SK-N-SH treated with all-trans-retinoic acid at 6 μM for 48 hours (cell line): Measurements from ENCODE around the gene ITPA.

Experiments
- ATAC-seq: fragments of 200-7000 bp; cut with Tn5 transposase; 3 replicates; pipeline ENCODE4 v1.9.1; 2020; ENCODE audit warnings: mild to moderate bottlenecking, moderate library complexity
- ARNTL ChIP-seq: fragments of 450-650 bp; formaldehyde crosslinking; IDR thresholded peaks from 2 replicates; pipeline ENCODE4 v1.5.0; 2020; ENCODE audit warnings: low read depth, mild to moderate bottlenecking, moderate library complexity, borderline replicate concordance
- BACH2 ChIP-seq: fragments of 250-450 bp; sonication (Bioruptor Pico); IDR thresholded peaks from 2 replicates; pipeline ENCODE4 v1.9.0; 2021; ENCODE audit warnings: mild to moderate bottlenecking, borderline replicate concordance
- ESRRG ChIP-seq: fragments of 250-450 bp; sonication (Bioruptor Pico); IDR thresholded peaks from 2 replicates; pipeline ENCODE4 v1.6.1; 2021; ENCODE audit warnings: mild to moderate bottlenecking
- GLIS3 ChIP-seq: fragments of 250-450 bp; sonication (Bioruptor Pico); IDR thresholded peaks from 2 replicates; pipeline ENCODE4 v1.5.0; 2020; ENCODE audit warnings: mild to moderate bottlenecking, moderate library complexity
- ISL1 ChIP-seq: fragments of 250-450 bp; sonication (Bioruptor Pico); IDR thresholded peaks from 2 replicates; pipeline ENCODE4 v2.1.2; 2022; ENCODE audit warnings: mild to moderate bottlenecking, moderate library complexity
- OSR1 ChIP-seq: fragments of 250-450 bp; sonication (Bioruptor Pico); IDR thresholded peaks from 2 replicates; pipeline ENCODE4 v1.8.0; 2022; ENCODE audit warnings: moderate library complexity, mild to moderate bottlenecking, inconsistent platforms
- PPARA ChIP-seq: fragments of 250-450 bp; sonication (Bioruptor Pico); IDR thresholded peaks from 2 replicates; pipeline ENCODE4 v1.5.0; 2020; ENCODE audit warnings: mild to moderate bottlenecking, borderline replicate concordance
- RARB ChIP-seq: fragments of 250-450 bp; sonication (Bioruptor Pico); IDR thresholded peaks from 2 replicates; pipeline ENCODE4 v1.8.0; 2021; ENCODE audit warnings: mild to moderate bottlenecking, moderate library complexity
- SNAI2 ChIP-seq: fragments of 250-450 bp; sonication (Bioruptor Pico); IDR thresholded peaks from 2 replicates; pipeline ENCODE4 v1.5.0; 2020; ENCODE audit warnings: mild to moderate bottlenecking, moderate library complexity
- TCF4 ChIP-seq: fragments of 250-450 bp; sonication (Bioruptor Pico); IDR thresholded peaks from 2 replicates; pipeline ENCODE4 v1.8.0; 2021; ENCODE audit warnings: mild to moderate bottlenecking, moderate library complexity, borderline replicate concordance
- TOX ChIP-seq: fragments of 250-450 bp; sonication (Bioruptor Pico); IDR thresholded peaks from 2 replicates; pipeline ENCODE4 v1.8.0; 2021; ENCODE audit warnings: mild to moderate bottlenecking, moderate library complexity, borderline replicate concordance
- ZC3H10 ChIP-seq: fragments of 250-450 bp; sonication (Bioruptor Pico); IDR thresholded peaks from 2 replicates; pipeline ENCODE4 v1.5.1; 2021; ENCODE audit warnings: mild to moderate bottlenecking, moderate library complexity
- ZFP3 ChIP-seq: fragments of 250-450 bp; sonication (Bioruptor Pico); IDR thresholded peaks from 2 replicates; pipeline ENCODE4 v1.5.0; 2020; ENCODE audit warnings: mild to moderate bottlenecking, moderate library complexity
- ZFP30 ChIP-seq: fragments of 450-650 bp; formaldehyde crosslinking; IDR thresholded peaks from 2 replicates; pipeline ENCODE4 v1.5.0; 2022; ENCODE audit warnings: mild to moderate bottlenecking, moderate library complexity
- ZNF565 ChIP-seq: fragments of 450-650 bp; formaldehyde crosslinking; conservative IDR thresholded peaks from 2 replicates; pipeline ENCODE4 v1.5.0; 2020; ENCODE audit warnings: low read depth, mild to moderate bottlenecking, moderate library complexity
- ZNF70 ChIP-seq: fragments of 450-650 bp; formaldehyde crosslinking; IDR thresholded peaks from 2 replicates; pipeline ENCODE4 v1.5.0; 2020; ENCODE audit warnings: mild to moderate bottlenecking, moderate library complexity
- ZNF8 ChIP-seq: fragments of 450-650 bp; formaldehyde crosslinking; IDR thresholded peaks from 2 replicates; pipeline ENCODE4 v1.5.0; 2020; ENCODE audit warnings: mild to moderate bottlenecking, moderate library complexity
- TF ChIP-seq, protein P1 (sequence below): fragments of 250-450 bp; sonication (Bioruptor Pico); IDR thresholded peaks from 2 replicates; pipeline ENCODE4 v1.8.0; 2021; ENCODE audit warnings: low read depth, mild to moderate bottlenecking, moderate library complexity, borderline replicate concordance
- TF ChIP-seq, protein P2 (sequence below): fragments of 250-450 bp; sonication (Bioruptor Pico); IDR thresholded peaks from 2 replicates; pipeline ENCODE4 v1.5.0; 2020; ENCODE audit warnings: mild to moderate bottlenecking, moderate library complexity
- TF ChIP-seq, protein P3 (sequence below): fragments of 250-450 bp; sonication (Bioruptor Pico); IDR thresholded peaks from 2 replicates; pipeline ENCODE4 v1.5.1; 2021; ENCODE audit warnings: mild to moderate bottlenecking, moderate library complexity
- TF ChIP-seq, protein P4 (sequence below): fragments of 250-450 bp; sonication (Bioruptor Pico); IDR thresholded peaks from 2 replicates; pipeline ENCODE4 v1.8.0; 2020; ENCODE audit warnings: mild to moderate bottlenecking, moderate library complexity, borderline replicate concordance
- TF ChIP-seq, protein P5 (sequence below): fragments of 250-450 bp; sonication (Bioruptor Pico); IDR thresholded peaks from 2 replicates; pipeline ENCODE4 v1.5.1; 2020; ENCODE audit warnings: low read depth, mild to moderate bottlenecking, moderate library complexity

ITPA gene

DNA sequence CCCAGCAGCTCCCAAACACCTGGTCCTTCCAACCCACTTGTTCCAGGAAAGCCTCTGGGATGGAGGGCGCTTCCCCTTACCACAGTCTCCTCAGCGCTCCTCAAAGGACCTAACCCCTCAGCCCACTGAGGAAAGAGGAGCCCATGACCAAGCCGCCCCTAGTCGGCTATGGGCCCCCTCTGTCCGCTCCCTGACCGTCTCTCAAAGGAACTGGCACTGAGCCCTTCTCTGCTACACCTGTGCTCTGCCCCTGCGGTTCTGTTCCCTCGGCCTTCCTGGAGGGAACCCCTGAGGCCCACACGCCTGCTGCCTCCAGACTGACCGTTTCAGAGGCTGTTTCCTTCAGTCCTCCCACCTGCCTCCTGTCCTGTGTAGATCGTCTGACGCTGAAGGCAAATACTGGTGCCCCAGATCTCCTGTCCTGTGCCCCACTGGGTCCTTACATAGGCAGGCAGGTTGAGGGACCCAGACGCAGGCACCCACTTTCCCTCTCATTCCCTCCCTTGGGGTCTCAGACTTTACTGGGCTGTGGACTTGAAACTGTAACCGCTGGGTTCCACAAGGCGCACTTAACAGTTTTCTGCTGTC is 31.6 kb downstream of the ITPA start:
- no peak for ATAC-seq
- TF ChIP-seq ZNF70: no peak

DNA sequence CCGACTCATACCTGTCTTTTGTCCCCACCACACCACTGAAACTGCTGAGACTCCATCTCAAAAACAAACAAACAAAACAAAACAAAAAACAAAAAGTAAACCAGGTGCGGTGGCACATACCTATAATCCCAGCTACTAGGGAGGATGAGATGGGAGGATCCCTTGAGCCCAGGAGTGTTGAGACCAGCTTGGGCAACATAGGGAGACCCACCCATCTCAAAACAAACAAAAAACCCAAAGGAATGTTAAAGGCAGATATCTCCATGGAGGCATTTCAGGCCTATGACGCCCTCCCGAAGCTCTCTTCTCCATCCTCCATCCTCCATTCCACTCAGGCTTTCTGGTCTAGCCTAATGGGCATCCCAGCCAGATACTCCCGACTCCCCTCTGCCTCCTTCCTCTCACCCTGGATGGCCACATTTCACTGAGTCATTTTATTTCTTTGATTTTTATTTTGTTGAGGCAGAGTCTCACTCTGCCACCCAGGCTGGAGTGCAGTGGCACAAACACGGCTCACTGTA is 32.9 kb downstream of the ITPA start:
- TF ChIP-seq, protein P1, sequence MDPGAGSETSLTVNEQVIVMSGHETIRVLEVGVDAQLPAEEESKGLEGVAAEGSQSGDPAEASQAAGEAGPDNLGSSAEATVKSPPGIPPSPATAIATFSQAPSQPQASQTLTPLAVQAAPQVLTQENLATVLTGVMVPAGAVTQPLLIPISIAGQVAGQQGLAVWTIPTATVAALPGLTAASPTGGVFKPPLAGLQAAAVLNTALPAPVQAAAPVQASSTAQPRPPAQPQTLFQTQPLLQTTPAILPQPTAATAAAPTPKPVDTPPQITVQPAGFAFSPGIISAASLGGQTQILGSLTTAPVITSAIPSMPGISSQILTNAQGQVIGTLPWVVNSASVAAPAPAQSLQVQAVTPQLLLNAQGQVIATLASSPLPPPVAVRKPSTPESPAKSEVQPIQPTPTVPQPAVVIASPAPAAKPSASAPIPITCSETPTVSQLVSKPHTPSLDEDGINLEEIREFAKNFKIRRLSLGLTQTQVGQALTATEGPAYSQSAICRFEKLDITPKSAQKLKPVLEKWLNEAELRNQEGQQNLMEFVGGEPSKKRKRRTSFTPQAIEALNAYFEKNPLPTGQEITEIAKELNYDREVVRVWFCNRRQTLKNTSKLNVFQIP (CRISPR knock-in tag): no peak
- no peak for TF ChIP-seq ZNF70
- TF ChIP-seq ZNF8 (CRISPR knock-in tag): no peak
- TF ChIP-seq RARB: no peak
- no peak for TF ChIP-seq ARNTL (CRISPR knock-in tag)
- TF ChIP-seq ESRRG: no peak
- TF ChIP-seq, protein P2, sequence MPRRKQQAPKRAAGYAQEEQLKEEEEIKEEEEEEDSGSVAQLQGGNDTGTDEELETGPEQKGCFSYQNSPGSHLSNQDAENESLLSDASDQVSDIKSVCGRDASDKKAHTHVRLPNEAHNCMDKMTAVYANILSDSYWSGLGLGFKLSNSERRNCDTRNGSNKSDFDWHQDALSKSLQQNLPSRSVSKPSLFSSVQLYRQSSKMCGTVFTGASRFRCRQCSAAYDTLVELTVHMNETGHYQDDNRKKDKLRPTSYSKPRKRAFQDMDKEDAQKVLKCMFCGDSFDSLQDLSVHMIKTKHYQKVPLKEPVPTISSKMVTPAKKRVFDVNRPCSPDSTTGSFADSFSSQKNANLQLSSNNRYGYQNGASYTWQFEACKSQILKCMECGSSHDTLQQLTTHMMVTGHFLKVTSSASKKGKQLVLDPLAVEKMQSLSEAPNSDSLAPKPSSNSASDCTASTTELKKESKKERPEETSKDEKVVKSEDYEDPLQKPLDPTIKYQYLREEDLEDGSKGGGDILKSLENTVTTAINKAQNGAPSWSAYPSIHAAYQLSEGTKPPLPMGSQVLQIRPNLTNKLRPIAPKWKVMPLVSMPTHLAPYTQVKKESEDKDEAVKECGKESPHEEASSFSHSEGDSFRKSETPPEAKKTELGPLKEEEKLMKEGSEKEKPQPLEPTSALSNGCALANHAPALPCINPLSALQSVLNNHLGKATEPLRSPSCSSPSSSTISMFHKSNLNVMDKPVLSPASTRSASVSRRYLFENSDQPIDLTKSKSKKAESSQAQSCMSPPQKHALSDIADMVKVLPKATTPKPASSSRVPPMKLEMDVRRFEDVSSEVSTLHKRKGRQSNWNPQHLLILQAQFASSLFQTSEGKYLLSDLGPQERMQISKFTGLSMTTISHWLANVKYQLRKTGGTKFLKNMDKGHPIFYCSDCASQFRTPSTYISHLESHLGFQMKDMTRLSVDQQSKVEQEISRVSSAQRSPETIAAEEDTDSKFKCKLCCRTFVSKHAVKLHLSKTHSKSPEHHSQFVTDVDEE (CRISPR knock-in tag): no peak
- no peak for TF ChIP-seq ZNF565 (CRISPR knock-in tag)
- TF ChIP-seq PPARA: no peak
- no peak for ATAC-seq

DNA sequence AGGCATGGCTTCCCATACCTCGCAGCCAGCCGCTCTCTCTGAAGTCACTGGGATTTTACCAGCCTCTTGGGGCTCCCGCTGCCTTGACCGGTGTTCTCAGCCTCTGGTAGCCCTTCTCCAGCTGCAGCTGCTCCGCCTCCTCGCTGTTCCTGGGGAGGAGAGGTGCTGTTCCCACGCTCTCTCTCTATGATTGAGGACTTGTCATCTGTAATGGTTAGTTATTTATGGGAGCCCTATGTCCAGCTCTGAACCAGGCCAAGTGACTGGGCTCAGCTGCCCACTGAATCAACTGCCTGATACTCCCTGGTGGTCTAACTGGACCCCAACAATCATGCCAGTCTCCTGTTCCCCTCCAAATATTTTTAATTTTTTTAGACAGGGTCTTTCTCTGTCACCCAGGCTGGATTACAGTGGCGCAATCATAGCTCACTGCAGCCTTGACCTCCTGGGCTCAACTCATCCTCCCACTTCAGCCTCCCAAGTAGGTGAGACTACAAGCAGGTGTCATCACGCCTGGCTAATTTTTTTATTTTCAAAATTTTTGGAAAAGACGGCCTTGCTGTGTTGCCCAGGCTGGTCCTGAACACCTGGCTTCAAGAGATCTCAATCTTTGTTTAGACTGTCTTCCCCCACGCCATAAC is 34.5 kb downstream of the ITPA start:
- TF ChIP-seq, protein P3, sequence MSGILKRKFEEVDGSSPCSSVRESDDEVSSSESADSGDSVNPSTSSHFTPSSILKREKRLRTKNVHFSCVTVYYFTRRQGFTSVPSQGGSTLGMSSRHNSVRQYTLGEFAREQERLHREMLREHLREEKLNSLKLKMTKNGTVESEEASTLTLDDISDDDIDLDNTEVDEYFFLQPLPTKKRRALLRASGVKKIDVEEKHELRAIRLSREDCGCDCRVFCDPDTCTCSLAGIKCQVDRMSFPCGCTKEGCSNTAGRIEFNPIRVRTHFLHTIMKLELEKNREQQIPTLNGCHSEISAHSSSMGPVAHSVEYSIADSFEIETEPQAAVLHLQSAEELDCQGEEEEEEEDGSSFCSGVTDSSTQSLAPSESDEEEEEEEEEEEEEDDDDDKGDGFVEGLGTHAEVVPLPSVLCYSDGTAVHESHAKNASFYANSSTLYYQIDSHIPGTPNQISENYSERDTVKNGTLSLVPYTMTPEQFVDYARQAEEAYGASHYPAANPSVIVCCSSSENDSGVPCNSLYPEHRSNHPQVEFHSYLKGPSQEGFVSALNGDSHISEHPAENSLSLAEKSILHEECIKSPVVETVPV: no peak
- TF ChIP-seq ZNF565 (CRISPR knock-in tag) (no peak), SNAI2 (no peak), ZNF70 (no peak), ISL1 (CRISPR knock-in tag) (no peak), ZC3H10 (CRISPR knock-in tag) (no peak), BACH2 (CRISPR knock-in tag) (no peak), PPARA (no peak), OSR1 (CRISPR knock-in tag) (no peak), ZFP3 (CRISPR knock-in tag) (no peak), ARNTL (CRISPR knock-in tag) (no peak), TOX (CRISPR knock-in tag) (no peak), TCF4 (CRISPR knock-in tag) (no peak)
- TF ChIP-seq, protein P1 (CRISPR knock-in tag): no peak
- no peak for ATAC-seq

DNA sequence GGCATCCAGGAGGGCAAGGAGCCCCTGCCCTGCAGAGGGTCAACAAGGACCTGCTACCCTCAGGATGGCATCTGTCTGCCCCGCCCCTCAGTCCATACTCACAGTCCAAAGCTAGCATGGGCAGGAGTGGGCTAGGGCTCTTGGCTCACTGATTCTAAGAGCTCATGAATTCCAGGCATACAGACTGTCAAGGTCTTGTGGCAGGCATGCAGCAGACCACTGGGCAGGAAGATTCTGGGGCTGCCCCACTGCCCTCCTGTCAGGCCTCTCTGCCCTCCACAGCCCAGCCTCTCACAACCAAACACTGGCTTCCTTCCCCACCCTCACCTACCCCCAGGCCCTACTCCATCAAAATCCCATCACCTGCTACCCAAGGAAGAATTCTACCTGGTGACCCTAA is 35.3 kb downstream of the ITPA start:
- no peak; the same call in 2 of the 3 replicates for ATAC-seq
- TF ChIP-seq, protein P1 (CRISPR knock-in tag): no peak
- TF ChIP-seq ISL1 (CRISPR knock-in tag) (no peak), ZNF8 (CRISPR knock-in tag) (no peak), ZFP30 (CRISPR knock-in tag) (no peak), PPARA (no peak), BACH2 (CRISPR knock-in tag) (no peak), TOX (CRISPR knock-in tag) (no peak), TCF4 (CRISPR knock-in tag) (no peak), ZC3H10 (CRISPR knock-in tag) (no peak), ESRRG (no peak), ZNF70 (no peak), RARB (no peak), GLIS3 (CRISPR knock-in tag) (no peak)
- TF ChIP-seq, protein P4, sequence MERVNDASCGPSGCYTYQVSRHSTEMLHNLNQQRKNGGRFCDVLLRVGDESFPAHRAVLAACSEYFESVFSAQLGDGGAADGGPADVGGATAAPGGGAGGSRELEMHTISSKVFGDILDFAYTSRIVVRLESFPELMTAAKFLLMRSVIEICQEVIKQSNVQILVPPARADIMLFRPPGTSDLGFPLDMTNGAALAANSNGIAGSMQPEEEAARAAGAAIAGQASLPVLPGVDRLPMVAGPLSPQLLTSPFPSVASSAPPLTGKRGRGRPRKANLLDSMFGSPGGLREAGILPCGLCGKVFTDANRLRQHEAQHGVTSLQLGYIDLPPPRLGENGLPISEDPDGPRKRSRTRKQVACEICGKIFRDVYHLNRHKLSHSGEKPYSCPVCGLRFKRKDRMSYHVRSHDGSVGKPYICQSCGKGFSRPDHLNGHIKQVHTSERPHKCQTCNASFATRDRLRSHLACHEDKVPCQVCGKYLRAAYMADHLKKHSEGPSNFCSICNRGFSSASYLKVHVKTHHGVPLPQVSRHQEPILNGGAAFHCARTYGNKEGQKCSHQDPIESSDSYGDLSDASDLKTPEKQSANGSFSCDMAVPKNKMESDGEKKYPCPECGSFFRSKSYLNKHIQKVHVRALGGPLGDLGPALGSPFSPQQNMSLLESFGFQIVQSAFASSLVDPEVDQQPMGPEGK (CRISPR knock-in tag): no peak
- TF ChIP-seq, protein P5, sequence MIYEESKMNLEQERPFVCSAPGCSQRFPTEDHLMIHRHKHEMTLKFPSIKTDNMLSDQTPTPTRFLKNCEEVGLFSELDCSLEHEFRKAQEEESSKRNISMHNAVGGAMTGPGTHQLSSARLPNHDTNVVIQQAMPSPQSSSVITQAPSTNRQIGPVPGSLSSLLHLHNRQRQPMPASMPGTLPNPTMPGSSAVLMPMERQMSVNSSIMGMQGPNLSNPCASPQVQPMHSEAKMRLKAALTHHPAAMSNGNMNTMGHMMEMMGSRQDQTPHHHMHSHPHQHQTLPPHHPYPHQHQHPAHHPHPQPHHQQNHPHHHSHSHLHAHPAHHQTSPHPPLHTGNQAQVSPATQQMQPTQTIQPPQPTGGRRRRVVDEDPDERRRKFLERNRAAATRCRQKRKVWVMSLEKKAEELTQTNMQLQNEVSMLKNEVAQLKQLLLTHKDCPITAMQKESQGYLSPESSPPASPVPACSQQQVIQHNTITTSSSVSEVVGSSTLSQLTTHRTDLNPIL (CRISPR knock-in tag): no peak
